IPS-NIHi11 (cell line): ENCODE measurements around the gene RHBDF2.
A peak's percentile ranks its signal among the peaks of the same experiment; 100 is the strongest.

ENCODE experiments used
- DNase-seq: peaks from one replicate; pipeline ENCODE4 v3.0.0; 2012; ENCODE audit warnings: mixed read lengths, low spot score

RHBDF2 gene

GRCh38 chr17:76501827-76502307 lies 644 bp upstream of the RHBDF2 start:
- DNase-seq = no peak

- DNase-seq = no peak
These were observed 541 bp downstream of the RHBDF2 start for GRCh38 chr17:76500747-76501017.

- DNase-seq = no peak
These were observed 1.0 kb downstream of the RHBDF2 start for GRCh38 chr17:76500074-76500746.

GRCh38 chr17:76499267-76499667 lies 2.0 kb downstream of the RHBDF2 start:
- no peak for DNase-seq

- no peak for DNase-seq
These were observed 2.4 kb downstream of the RHBDF2 start for GRCh38 chr17:76498876-76499251.

GRCh38 chr17:76497979-76498875 lies 3.0 kb downstream of the RHBDF2 start:
- DNase-seq = peak; percentile 66

GRCh38 chr17:76497699-76497978 lies 3.6 kb downstream of the RHBDF2 start:
- no peak for DNase-seq

GRCh38 chr17:76496464-76496863 lies 4.8 kb downstream of the RHBDF2 start:
- DNase-seq = no peak

- no peak for DNase-seq
These were observed 5.4 kb downstream of the RHBDF2 start for GRCh38 chr17:76495663-76496400.

GRCh38 chr17:76493505-76494167 lies 7.6 kb downstream of the RHBDF2 start:
- no peak for DNase-seq

GRCh38 chr17:76492989-76493501 lies 8.2 kb downstream of the RHBDF2 start:
- DNase-seq = no peak

- DNase-seq = no peak
These were observed 8.9 kb downstream of the RHBDF2 start for GRCh38 chr17:76492123-76492988.

- DNase-seq = no peak
These were observed 9.7 kb downstream of the RHBDF2 start for GRCh38 chr17:76491271-76492122.

- no peak for DNase-seq
These were observed 11.0 kb downstream of the RHBDF2 start for GRCh38 chr17:76490112-76490710.

GRCh38 chr17:76487451-76488192 lies 13.6 kb downstream of the RHBDF2 start:
- no peak for DNase-seq

GRCh38 chr17:76485569-76485968 lies 15.7 kb downstream of the RHBDF2 start:
- no peak for DNase-seq

- DNase-seq = no peak
These were observed 16.9 kb downstream of the RHBDF2 start for GRCh38 chr17:76484228-76484725.

GRCh38 chr17:76481071-76481655 lies 20.1 kb downstream of the RHBDF2 start:
- DNase-seq = no peak

- DNase-seq = no peak
These were observed 20.6 kb downstream of the RHBDF2 start for GRCh38 chr17:76480632-76481031.
